IgD-negative memory B cell (primary cell): Measurements from ENCODE around the gene TSSK1B. TPM values are rescaled to one million over a fixed set of nuclear protein-coding genes. Genes with fewer than 3 reads are reported as not detected.
"Not testable (repeated sequence)": the region's sequence is repeated elsewhere in the genome, so short reads cannot be mapped to it uniquely, and the experiment has no call there.

Source experiments
- H3K27ac Mint-ChIP-seq, 3 donors: one replicate each; pipeline ENCODE4 v1.8.0; 2020 to 2022; ENCODE audit warnings: mild to moderate bottlenecking in 3 of 3, mixed read lengths in 3 of 3, moderate library complexity in 1 of 3
- H3K27me3 Mint-ChIP-seq: one replicate; pipeline ENCODE4 v1.8.0; 2021; ENCODE audit warnings: mixed read lengths
- H3K36me3 Mint-ChIP-seq: one replicate; pipeline ENCODE4 v1.8.0; 2020; ENCODE audit warnings: mild to moderate bottlenecking, mixed read lengths
- H3K4me1 Mint-ChIP-seq, 3 donors: one replicate each; pipeline ENCODE4 v1.8.0; 2020 to 2022; ENCODE audit warnings: mixed read lengths in 3 of 3, mild to moderate bottlenecking in 1 of 3
- H3K4me3 Mint-ChIP-seq, 4 donors: one replicate each; pipeline ENCODE4 v1.8.0; 2020 to 2022; ENCODE audit warnings: mild to moderate bottlenecking in 4 of 4, mixed read lengths in 4 of 4, moderate library complexity in 3 of 4
- H3K9me3 Mint-ChIP-seq, 3 donors: one replicate each; pipeline ENCODE4 v1.8.0; 2020 to 2021; ENCODE audit warnings: mixed read lengths in 3 of 3, mild to moderate bottlenecking in 1 of 3
- polyA plus RNA-seq: library from polyadenylated mRNA; unstranded; fragments of 300-500 nt; fragmentation: Illumina TruSeq; gene quantifications from one replicate; pipeline ENCODE4 v1.2.3, GENCODE V29; 2021

TSSK1B gene
- not detected for polyA plus RNA-seq

- Mint-ChIP-seq H3K9me3 (no peaks in the 10 kb centered on the region), H3K27me3 (peaks cover 7% of the 10 kb centered on the region), H3K27ac (peak within 1 kb of the TSS in 1 of 3 donors; percentile 68), H3K4me3 (no peak within 1 kb of the TSS), H3K36me3 (no peaks in the 10 kb centered on the region), H3K4me1 (no peaks in the 10 kb centered on the region)
Measured at GRCh38 chr5:113434889-113435288, at the start of gene TSSK1B. Gene TSSK1B, minus strand, starts transcription at chr5:113434989. Its CDS starts 150 bp downstream, at chr5:113434839.

DNA sequence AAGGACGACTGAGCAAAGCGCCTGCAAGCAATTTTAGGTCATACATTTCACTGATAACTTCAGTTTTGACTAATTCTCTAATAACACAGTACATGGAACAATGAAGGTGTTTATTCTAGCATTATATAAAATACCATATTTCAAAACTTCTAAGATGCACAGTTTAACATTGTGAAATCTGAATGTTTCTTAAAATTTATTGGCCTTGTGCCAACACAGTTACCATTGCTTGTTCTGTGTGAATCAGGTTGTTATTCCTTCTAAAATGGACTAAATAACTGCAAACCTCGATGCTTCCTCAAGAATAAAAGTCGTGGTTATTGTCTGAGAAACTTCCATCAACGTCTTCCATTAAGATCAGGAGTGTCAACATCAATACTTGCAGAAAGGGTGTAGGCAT, 45.5 kb upstream of the TSSK1B start:
- Mint-ChIP-seq H3K4me3 (no peak overlapping the region), H3K36me3 (no peaks in the 10 kb centered on the region), H3K4me1 (no peaks in the 10 kb centered on the region), H3K27me3 (peaks cover 12% of the 10 kb centered on the region), H3K27ac (no peak overlapping the region), H3K9me3 (no peaks in the 10 kb centered on the region)

DNA sequence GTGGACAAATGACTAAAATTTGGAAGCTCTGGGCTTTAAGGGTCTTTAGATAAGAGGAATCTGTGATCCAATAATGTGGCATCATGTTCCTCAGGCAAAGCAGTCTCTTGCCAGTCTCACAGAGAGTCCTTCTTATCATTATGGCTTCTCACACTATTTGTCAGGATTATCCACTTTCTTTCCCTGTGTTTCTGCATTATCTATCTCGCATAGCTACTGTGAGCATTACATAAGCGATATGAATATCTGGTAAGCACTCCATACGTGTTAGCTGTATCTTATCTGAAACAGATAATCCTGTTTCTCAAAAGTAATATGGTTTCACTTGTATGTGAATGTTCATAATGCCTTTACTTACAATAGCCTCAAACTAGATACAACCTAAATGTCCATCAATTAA, 43.9 kb upstream of the TSSK1B start:
- no peaks in the 10 kb centered on the region for H3K36me3 Mint-ChIP-seq
- H3K27me3 Mint-ChIP-seq, result peaks cover 20% of the 10 kb centered on the region
- no peak overlapping the region for H3K4me3 Mint-ChIP-seq
- H3K27ac Mint-ChIP-seq, result no peak overlapping the region
- no peaks in the 10 kb centered on the region for H3K4me1 Mint-ChIP-seq
- no peaks in the 10 kb centered on the region for H3K9me3 Mint-ChIP-seq

DNA sequence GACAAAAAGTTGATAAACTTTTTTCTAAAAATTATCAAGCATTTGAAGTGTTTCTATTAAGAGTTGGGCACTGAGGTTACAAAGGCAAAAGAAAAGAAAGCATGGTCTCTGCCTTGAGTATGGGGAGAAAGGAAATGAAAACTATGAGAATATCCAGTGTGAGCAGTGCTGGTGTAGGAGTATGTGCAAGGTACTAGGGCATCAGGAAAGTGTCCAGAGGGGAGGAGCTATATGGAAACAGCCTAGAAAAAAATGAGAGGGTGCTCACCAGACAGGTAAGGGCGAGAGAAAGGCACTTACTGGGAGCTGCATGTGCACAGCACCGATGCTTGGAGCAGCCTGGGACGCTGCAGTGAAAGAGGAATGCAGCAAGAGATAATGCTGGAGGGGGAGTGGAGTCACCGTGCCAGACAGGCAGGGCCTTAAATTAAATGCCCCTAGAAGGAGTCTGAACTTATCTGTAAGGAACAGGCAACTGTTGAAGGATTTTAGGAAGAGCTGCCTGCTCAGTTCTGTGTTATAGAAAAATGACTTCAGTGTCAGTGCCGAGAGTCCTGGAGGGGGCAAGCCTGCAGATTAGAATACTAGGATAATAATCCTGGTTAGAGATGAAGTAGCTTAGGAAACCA, 39.4 kb upstream of the TSSK1B start:
- peaks cover 19% of the 10 kb centered on the region for H3K27me3 Mint-ChIP-seq
- peaks cover 1% of the 10 kb centered on the region for H3K36me3 Mint-ChIP-seq
- peaks cover 0 to 4% (median 1%) of the 10 kb centered on the region in 3 donors for H3K9me3 Mint-ChIP-seq
- H3K4me3 Mint-ChIP-seq, result peak overlapping the region in 1 of 4 donors; percentile 6
- H3K4me1 Mint-ChIP-seq, result no peaks in the 10 kb centered on the region
- H3K27ac Mint-ChIP-seq, result no peak overlapping the region

DNA sequence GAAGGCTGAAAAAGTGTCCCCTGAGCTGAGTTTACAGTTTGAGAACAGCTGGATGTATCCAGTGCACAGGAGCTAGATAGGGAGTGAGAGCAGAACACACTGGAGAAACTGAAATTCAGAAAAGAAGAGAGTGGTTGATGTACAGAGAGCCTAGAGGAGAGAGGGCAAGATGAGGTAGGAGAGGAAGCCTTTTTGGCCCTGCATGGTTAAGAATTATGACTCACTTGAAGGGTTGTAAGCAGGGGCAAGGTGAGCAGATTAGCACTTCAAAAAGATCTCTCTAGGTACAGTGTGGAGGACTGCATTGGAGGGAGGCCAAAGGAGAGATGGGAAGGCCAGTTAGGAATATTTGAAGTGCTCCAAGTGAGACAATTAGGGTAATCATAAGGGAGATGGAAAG, 28.2 kb upstream of the TSSK1B start:
- H3K9me3 Mint-ChIP-seq, result peaks cover 0 to 1% (median 0%) of the 10 kb centered on the region in 3 donors
- H3K36me3 Mint-ChIP-seq, result no peaks in the 10 kb centered on the region
- H3K27ac Mint-ChIP-seq, result no peak overlapping the region
- H3K4me3 Mint-ChIP-seq, result no peak overlapping the region
- no peaks in the 10 kb centered on the region for H3K4me1 Mint-ChIP-seq
- peaks cover 1% of the 10 kb centered on the region for H3K27me3 Mint-ChIP-seq

DNA sequence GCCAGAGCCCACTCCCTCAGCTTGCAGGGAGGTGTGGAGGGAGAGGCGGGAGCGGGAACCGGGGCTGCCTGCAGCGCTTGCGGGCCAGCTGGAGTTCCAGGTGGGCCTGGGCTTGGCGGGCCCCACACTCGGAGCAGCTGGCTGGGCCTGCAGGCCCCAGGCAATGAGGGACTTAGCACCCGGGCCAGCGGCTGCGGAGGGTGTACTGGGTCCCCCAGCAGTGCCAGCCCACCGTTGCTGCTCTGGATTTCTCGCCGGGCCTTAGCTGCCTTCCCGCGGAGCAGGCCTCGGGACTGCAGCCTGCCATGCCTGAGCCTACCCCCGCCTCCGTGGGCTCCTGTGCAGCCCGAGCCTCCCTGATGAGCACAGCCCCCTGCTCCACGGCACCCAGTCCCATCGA, 22.3 kb upstream of the TSSK1B start:
- not testable (repeated sequence) for H3K27ac Mint-ChIP-seq, H3K27me3 Mint-ChIP-seq, H3K9me3 Mint-ChIP-seq, H3K36me3 Mint-ChIP-seq, H3K4me1 Mint-ChIP-seq, H3K4me3 Mint-ChIP-seq

DNA sequence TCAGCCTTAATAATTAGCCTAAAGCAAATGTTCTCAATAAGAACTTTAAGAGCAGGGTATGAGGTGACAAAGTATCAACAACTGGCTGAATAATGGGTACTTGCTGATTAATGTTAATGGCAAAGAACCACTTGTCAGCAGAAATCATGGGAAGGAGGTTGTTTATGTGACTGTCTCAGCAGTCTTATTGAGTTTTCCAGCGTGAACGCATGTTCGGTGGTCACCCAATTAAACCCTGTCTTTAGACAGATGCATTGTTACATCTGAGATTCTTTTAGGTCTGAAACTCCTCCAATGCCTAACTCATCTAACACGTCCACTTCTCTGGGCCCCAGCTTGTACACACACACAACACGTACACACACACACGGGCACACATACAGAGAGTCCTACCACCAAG, 18.2 kb upstream of the TSSK1B start:
- H3K27me3 Mint-ChIP-seq, result peaks cover 2% of the 10 kb centered on the region
- H3K9me3 Mint-ChIP-seq, result no peaks in the 10 kb centered on the region
- no peaks in the 10 kb centered on the region for H3K36me3 Mint-ChIP-seq
- no peak overlapping the region for H3K4me3 Mint-ChIP-seq
- H3K27ac Mint-ChIP-seq, result peak overlapping the region in 1 of 3 donors; percentile 35
- H3K4me1 Mint-ChIP-seq, result peaks cover 0 to 5% (median 0%) of the 10 kb centered on the region in 3 donors

GRCh38 chr5:113451797-113452196, 17.0 kb upstream of the TSSK1B start:
- H3K4me1 Mint-ChIP-seq, result peaks cover 0 to 5% (median 0%) of the 10 kb centered on the region in 3 donors
- H3K9me3 Mint-ChIP-seq, result no peaks in the 10 kb centered on the region
- H3K27ac Mint-ChIP-seq, result no peak overlapping the region
- H3K4me3 Mint-ChIP-seq, result no peak overlapping the region
- H3K27me3 Mint-ChIP-seq, result peaks cover 4% of the 10 kb centered on the region
- no peaks in the 10 kb centered on the region for H3K36me3 Mint-ChIP-seq

DNA sequence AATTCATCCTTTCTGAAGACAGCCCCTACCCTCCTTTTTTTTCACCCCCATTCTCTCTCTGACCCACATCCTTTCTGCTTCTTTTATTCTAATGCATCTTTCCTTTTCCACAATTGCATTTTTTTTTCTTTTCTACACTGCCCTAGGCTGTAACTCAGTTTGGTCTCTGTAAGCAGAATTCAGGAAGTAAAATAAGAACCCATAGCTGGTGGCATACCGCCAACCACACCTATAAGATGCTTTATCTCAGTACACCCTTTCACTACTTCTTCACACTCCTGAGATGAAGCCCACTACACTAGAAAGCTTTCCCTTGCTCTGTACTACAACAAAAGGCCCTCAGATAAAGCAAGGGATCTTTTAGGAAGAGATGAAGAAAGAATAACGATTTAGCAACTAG, 16.1 kb upstream of the TSSK1B start:
- Mint-ChIP-seq H3K27me3 (peaks cover 5% of the 10 kb centered on the region), H3K36me3 (no peaks in the 10 kb centered on the region), H3K9me3 (no peaks in the 10 kb centered on the region), H3K27ac (no peak overlapping the region), H3K4me1 (peaks cover 0 to 5% (median 0%) of the 10 kb centered on the region in 3 donors), H3K4me3 (no peak overlapping the region)

DNA sequence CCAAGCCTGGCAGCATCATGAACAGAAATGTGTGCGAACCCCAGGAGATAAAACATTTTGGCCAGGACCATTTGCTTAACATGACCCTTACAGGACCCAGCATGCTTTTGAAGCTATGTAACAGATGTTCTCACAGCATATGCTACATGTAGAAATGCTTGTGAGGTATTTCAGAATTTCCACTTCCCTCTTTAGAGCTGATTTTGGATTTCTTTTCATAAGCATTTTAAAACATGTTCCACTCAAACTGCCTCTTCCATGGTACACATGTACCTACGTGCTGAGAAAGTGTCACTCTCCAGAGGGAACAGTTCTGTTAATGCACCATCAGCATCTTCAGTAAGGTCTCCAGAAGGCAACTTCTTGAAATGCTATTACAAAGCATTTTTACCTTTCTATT, 15.7 kb upstream of the TSSK1B start:
- no peak overlapping the region for H3K27ac Mint-ChIP-seq
- H3K36me3 Mint-ChIP-seq, result no peaks in the 10 kb centered on the region
- peaks cover 0 to 5% (median 0%) of the 10 kb centered on the region in 3 donors for H3K4me1 Mint-ChIP-seq
- H3K27me3 Mint-ChIP-seq, result peaks cover 8% of the 10 kb centered on the region
- no peak overlapping the region for H3K4me3 Mint-ChIP-seq
- peaks cover 0 to 3% (median 3%) of the 10 kb centered on the region in 3 donors for H3K9me3 Mint-ChIP-seq

GRCh38 chr5:113448252-113448651, 13.5 kb upstream of the TSSK1B start:
- Mint-ChIP-seq H3K27ac (no peak overlapping the region), H3K27me3 (peaks cover 8% of the 10 kb centered on the region), H3K4me1 (peaks cover 0 to 5% (median 0%) of the 10 kb centered on the region in 3 donors), H3K4me3 (no peak overlapping the region), H3K9me3 (peaks cover 0 to 9% (median 5%) of the 10 kb centered on the region in 3 donors), H3K36me3 (no peaks in the 10 kb centered on the region)

DNA sequence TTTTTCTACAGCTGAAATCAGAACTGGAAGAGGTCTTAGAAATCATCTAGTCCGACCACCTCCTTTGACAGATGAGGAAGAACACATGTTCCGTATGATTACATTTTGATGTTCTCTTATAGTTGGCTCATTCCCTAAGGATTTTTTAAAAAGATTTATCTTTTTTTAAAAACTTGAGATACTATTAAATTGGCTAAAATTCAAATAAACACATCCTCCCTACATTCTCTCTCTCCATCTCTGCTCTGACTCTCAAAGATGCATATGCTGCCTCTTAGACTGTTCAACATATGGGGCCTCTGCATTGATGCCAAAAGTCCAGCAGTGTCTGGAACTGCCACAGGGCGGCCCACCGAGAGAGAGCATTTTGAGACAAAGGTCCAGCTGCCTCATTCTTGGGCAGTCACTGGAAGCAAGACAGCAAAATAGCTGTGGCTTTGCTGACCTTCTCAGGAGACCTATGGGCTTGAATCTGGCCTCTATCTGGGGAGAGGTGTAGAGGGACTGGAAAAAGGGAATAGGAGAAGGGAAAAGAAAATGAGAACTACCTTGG, 12.8 kb upstream of the TSSK1B start:
- Mint-ChIP-seq H3K9me3 (peaks cover 0 to 9% (median 5%) of the 10 kb centered on the region in 3 donors), H3K4me1 (peaks cover 0 to 5% (median 0%) of the 10 kb centered on the region in 3 donors), H3K36me3 (no peaks in the 10 kb centered on the region), H3K27ac (no peak overlapping the region), H3K4me3 (no peak overlapping the region), H3K27me3 (peaks cover 8% of the 10 kb centered on the region)

DNA sequence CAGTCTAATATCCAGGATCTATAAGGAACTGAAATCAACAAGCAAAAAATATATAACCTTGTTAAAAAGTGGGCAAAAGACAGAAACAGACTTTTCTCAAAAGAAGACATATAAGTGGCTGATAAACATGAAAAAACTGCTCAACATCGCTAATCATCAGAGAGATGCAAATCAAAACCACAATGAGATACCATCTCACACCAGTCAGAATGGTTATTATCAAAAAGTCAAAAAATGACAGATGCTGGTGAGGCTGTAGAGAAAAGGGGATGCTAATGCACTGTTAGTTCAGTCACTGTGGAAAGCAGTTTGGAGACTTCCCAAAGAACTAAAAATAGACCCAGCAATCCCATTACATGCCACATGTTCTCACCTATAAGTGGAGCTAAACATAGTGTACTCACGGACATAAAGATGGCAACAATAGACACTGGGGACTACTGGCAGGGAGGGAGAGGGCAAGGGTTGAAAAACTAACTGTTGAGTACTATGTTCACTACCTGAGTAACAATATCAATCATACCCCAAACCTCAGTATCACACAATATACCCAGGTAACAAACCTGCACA, 11.7 kb upstream of the TSSK1B start:
- Mint-ChIP-seq H3K4me1 (peaks cover 0 to 5% (median 0%) of the 10 kb centered on the region in 3 donors), H3K27me3 (peaks cover 8% of the 10 kb centered on the region), H3K27ac (no peak overlapping the region), H3K36me3 (no peaks in the 10 kb centered on the region), H3K4me3 (no peak overlapping the region), H3K9me3 (peaks cover 0 to 9% (median 5%) of the 10 kb centered on the region in 3 donors)

DNA sequence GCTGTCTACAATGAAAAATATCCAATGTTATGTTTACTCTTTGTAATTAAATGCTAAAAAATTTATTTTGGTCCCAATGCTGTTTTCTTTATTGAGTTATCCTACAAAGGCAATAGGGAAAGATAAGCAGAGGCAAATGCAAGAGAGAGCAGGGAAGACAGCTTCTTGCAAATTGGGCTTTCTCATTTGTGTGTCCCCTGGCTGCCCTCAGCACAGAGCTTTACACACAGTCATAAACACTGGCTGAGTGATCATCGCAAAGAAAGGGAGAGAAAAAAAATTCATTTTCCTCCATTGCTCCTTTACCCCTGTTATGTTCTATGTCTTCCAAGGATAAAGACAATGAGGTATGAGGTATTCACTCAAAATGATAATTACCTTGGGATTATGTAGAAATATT, 2.3 kb upstream of the TSSK1B start:
- peaks cover 7% of the 10 kb centered on the region for H3K27me3 Mint-ChIP-seq
- no peaks in the 10 kb centered on the region for H3K36me3 Mint-ChIP-seq
- H3K4me1 Mint-ChIP-seq, result no peaks in the 10 kb centered on the region
- no peak overlapping the region for H3K27ac Mint-ChIP-seq
- no peak overlapping the region for H3K4me3 Mint-ChIP-seq
- H3K9me3 Mint-ChIP-seq, result no peaks in the 10 kb centered on the region

DNA sequence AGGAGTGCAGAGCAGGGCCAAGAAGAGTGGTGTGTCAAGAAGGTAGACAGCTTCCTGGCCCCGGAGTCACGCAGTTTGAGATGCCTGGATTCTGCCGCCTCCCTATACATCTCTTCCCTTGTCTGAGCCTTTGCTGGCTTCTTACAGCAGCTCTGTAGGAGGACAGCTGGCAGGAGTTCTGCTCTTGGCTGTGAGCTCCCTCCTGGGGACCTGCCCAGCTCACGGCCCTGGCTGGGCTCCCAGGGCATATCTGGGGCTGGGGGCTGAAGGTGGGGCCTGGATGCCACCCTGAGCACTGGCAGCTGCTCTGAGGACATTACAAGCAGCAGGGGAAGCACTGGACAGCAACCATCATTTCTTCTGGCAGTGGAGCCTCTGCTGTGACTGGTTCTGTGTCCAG, 786 bp upstream of the TSSK1B start:
- Mint-ChIP-seq H3K27ac (no peak overlapping the region), H3K4me1 (no peaks in the 10 kb centered on the region), H3K4me3 (no peak overlapping the region), H3K9me3 (no peaks in the 10 kb centered on the region), H3K27me3 (peaks cover 7% of the 10 kb centered on the region), H3K36me3 (no peaks in the 10 kb centered on the region)
